Stomach (tissue), 4 donors: ENCODE results near the gene CRYBA4.

Experiments
- CTCF ChIP-seq, 7 experiments: fragments of 450-650 bp in 4 of 7; fragments of 200-600 bp in 3 of 7; sonication (generic) in 3 of 7; IDR thresholded peaks; one replicate each; pipeline ENCODE4 v1.5.1; 2016 to 2019; ENCODE audit warnings: antibody characterized with exemption in 7 of 7, control low read depth in 2 of 7, mild to moderate bottlenecking in 1 of 7
- EP300 ChIP-seq: sonication (generic); formaldehyde crosslinking; IDR thresholded peaks from one replicate; pipeline ENCODE4 v1.6.1; 2017; ENCODE audit warnings: antibody characterized with exemption
- POLR2A ChIP-seq, 4 donors: fragments of 450-650 bp; IDR thresholded peaks; one replicate each; pipeline ENCODE4 v1.6.1; 2016; ENCODE audit warnings: antibody characterized with exemption in 4 of 4, control low read depth in 2 of 4, mild to moderate bottlenecking in 1 of 4, moderate library complexity in 1 of 4
- POLR2AphosphoS5 ChIP-seq, 3 donors: sonication (generic); formaldehyde crosslinking; IDR thresholded peaks; one replicate each; pipeline ENCODE4 v1.6.1; 2016; ENCODE audit warnings: antibody characterized with exemption in 3 of 3

DNA sequence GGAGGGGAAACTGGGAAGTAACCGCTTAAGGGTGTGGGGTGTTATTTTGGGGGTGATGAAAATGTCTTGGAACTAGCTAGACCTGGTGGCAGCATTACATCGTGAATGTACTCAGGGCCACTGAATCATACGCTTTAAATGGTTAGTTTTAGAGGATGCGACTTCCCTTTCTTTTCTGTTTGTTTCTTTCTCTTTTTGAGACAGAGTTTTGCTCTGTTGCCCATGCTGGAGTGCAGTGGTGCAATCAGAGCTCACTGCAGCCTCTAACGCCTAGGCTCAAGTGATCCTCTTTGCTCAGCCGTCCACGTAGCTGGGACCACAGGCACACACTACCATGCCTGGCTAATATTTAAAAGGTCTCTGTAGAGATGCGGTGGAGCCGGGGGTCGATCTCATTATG is 30.1 kb downstream of the CRYBA4 start:
- TF ChIP-seq CTCF (IDR thresholded peaks at IDR 0.05) (no peak), POLR2A (IDR thresholded peaks at IDR 0.05) (no peak), EP300 (no peak), POLR2AphosphoS5 (IDR thresholded peaks at IDR 0.05) (no peak)
